ENCODE measurements around the gene SLIRP. TPM values are rescaled to one million over a fixed set of nuclear protein-coding genes. Genes with fewer than 3 reads are reported as not detected.

SLIRP gene
- total and polyA plus RNA-seq, 2 donors (not counting 1 experiment from before 2014, with no cell fraction given), result 117 to 155 TPM

DNA sequence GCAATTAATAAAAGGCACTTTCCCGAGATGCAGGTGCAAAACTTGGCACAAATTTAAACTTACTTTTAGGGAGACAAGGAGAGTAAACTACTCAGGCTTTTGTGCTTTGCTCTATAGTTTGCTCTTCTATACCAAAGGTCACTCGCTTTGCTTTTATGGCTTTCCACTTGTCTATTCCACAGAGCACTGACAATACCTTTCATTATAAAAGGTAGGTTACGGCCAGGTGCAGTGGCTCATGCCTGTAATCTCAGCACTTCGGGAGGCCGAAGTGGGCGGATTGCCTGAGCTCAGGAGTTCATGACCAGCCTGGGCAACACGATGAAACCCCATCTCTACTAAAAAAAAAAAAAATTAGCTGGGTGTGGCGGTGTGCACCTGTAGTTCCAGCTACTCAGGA, 33.0 kb upstream of the SLIRP start:
- H2AFZ ChIP-seq (ENCODE audit: low read length), result no peak overlapping the region
- TF ChIP-seq, protein P1, sequence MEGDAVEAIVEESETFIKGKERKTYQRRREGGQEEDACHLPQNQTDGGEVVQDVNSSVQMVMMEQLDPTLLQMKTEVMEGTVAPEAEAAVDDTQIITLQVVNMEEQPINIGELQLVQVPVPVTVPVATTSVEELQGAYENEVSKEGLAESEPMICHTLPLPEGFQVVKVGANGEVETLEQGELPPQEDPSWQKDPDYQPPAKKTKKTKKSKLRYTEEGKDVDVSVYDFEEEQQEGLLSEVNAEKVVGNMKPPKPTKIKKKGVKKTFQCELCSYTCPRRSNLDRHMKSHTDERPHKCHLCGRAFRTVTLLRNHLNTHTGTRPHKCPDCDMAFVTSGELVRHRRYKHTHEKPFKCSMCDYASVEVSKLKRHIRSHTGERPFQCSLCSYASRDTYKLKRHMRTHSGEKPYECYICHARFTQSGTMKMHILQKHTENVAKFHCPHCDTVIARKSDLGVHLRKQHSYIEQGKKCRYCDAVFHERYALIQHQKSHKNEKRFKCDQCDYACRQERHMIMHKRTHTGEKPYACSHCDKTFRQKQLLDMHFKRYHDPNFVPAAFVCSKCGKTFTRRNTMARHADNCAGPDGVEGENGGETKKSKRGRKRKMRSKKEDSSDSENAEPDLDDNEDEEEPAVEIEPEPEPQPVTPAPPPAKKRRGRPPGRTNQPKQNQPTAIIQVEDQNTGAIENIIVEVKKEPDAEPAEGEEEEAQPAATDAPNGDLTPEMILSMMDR (conservative IDR thresholded peaks at IDR 0.05 in 1 of 2, IDR thresholded peaks at IDR 0.05 in 1 of 2; ENCODE audit: low read depth in 1 of 2, low read length in 2 of 2), result no peak
- no peak for TF ChIP-seq EZH2 (IDR thresholded peaks at IDR 0.05; ENCODE audit: low read length, missing control alignments)
- H3K4me3 ChIP-seq (replicated peaks in 1 of 4; ENCODE audit: control extremely low read depth in 1 of 4, insufficient read depth in 1 of 4, low read depth in 3 of 4, low read length in 4 of 4), result no peak overlapping the region
- H3K4me1 ChIP-seq (ENCODE audit: control insufficient read depth, extremely low read depth, insufficient read depth, low read length), result no peaks in the 10 kb centered on the region
- H3K4me2 ChIP-seq (ENCODE audit: extremely low read depth, insufficient read depth, low read length), result no peak overlapping the region
- H3K27ac ChIP-seq (ENCODE audit: insufficient read depth, low read length), result no peak overlapping the region
- H4K20me1 ChIP-seq (ENCODE audit: control insufficient read depth, extremely low read depth, insufficient read depth, low read length), result no peaks in the 10 kb centered on the region
- no peaks in the 10 kb centered on the region for H3K27me3 ChIP-seq (ENCODE audit: control insufficient read depth, insufficient read depth, low read length)
- no peaks in the 10 kb centered on the region for H3K9me3 ChIP-seq (ENCODE audit: control insufficient read depth, insufficient read depth, low read depth, low read length)
- no peak overlapping the region for H3K9ac ChIP-seq (ENCODE audit: insufficient read depth, low read length)
- no peak for DNase-seq (ENCODE audit: low read depth in 2 of 2)
- no peaks in the 10 kb centered on the region for H3K79me2 ChIP-seq (ENCODE audit: control insufficient read depth, insufficient read depth, low read length)
- no peaks in the 10 kb centered on the region for H3K36me3 ChIP-seq (ENCODE audit: control insufficient read depth, insufficient read depth, low read length)

- Histone ChIP-seq H3K79me2 (ENCODE audit: control insufficient read depth, insufficient read depth, low read length) (no peaks in the 10 kb centered on the region), H3K27ac (ENCODE audit: insufficient read depth, low read length) (no peak overlapping the region), H3K9me3 (ENCODE audit: control insufficient read depth, insufficient read depth, low read depth, low read length) (no peaks in the 10 kb centered on the region), H3K27me3 (ENCODE audit: control insufficient read depth, insufficient read depth, low read length) (no peaks in the 10 kb centered on the region), H3K9ac (ENCODE audit: insufficient read depth, low read length) (no peak overlapping the region), H4K20me1 (ENCODE audit: control insufficient read depth, extremely low read depth, insufficient read depth, low read length) (no peaks in the 10 kb centered on the region), H3K4me3 (replicated peaks in 1 of 4; ENCODE audit: control extremely low read depth in 1 of 4, insufficient read depth in 1 of 4, low read depth in 3 of 4, low read length in 4 of 4) (no peak overlapping the region), H3K4me1 (ENCODE audit: control insufficient read depth, extremely low read depth, insufficient read depth, low read length) (peaks cover 4% of the 10 kb centered on the region), H3K4me2 (ENCODE audit: extremely low read depth, insufficient read depth, low read length) (peak overlapping the region; percentile 1), H3K36me3 (ENCODE audit: control insufficient read depth, insufficient read depth, low read length) (no peaks in the 10 kb centered on the region), H2AFZ (ENCODE audit: low read length) (no peak overlapping the region)
- DNase-seq (ENCODE audit: low read depth in 2 of 2), result peak; percentile 15 to 36
- TF ChIP-seq EZH2 (IDR thresholded peaks at IDR 0.05; ENCODE audit: low read length, missing control alignments), result no peak
- TF ChIP-seq, protein P1 (conservative IDR thresholded peaks at IDR 0.05 in 1 of 2, IDR thresholded peaks at IDR 0.05 in 1 of 2; ENCODE audit: low read depth in 1 of 2, low read length in 2 of 2), result no peak
Measured at GRCh38 chr14:77681196-77682157, 26.4 kb upstream of the SLIRP start.

- no peak overlapping the region for H3K4me3 ChIP-seq (replicated peaks in 1 of 4; ENCODE audit: control extremely low read depth in 1 of 4, insufficient read depth in 1 of 4, low read depth in 3 of 4, low read length in 4 of 4)
- no peaks in the 10 kb centered on the region for H4K20me1 ChIP-seq (ENCODE audit: control insufficient read depth, extremely low read depth, insufficient read depth, low read length)
- no peaks in the 10 kb centered on the region for H3K9me3 ChIP-seq (ENCODE audit: control insufficient read depth, insufficient read depth, low read depth, low read length)
- H3K9ac ChIP-seq (ENCODE audit: insufficient read depth, low read length), result no peak overlapping the region
- no peak overlapping the region for H3K4me2 ChIP-seq (ENCODE audit: extremely low read depth, insufficient read depth, low read length)
- H3K4me1 ChIP-seq (ENCODE audit: control insufficient read depth, extremely low read depth, insufficient read depth, low read length), result peaks cover 4% of the 10 kb centered on the region
- DNase-seq (ENCODE audit: low read depth in 2 of 2), result peak; percentile 26 to 67
- no peaks in the 10 kb centered on the region for H3K79me2 ChIP-seq (ENCODE audit: control insufficient read depth, insufficient read depth, low read length)
- H3K36me3 ChIP-seq (ENCODE audit: control insufficient read depth, insufficient read depth, low read length), result no peaks in the 10 kb centered on the region
- no peak overlapping the region for H3K27ac ChIP-seq (ENCODE audit: insufficient read depth, low read length)
- H3K27me3 ChIP-seq (ENCODE audit: control insufficient read depth, insufficient read depth, low read length), result no peaks in the 10 kb centered on the region
- TF ChIP-seq, protein P1 (conservative IDR thresholded peaks at IDR 0.05 in 1 of 2, IDR thresholded peaks at IDR 0.05 in 1 of 2; ENCODE audit: low read depth in 1 of 2, low read length in 2 of 2), result no peak
- TF ChIP-seq EZH2 (IDR thresholded peaks at IDR 0.05; ENCODE audit: low read length, missing control alignments), result no peak
- no peak overlapping the region for H2AFZ ChIP-seq (ENCODE audit: low read length)
Measured at GRCh38 chr14:77682158-77682553, 25.7 kb upstream of the SLIRP start.
